Endodermal cell (in vitro differentiated cells): ENCODE measurements around the gene USP37. TPM values are rescaled to one million over a fixed set of nuclear protein-coding genes. Genes with fewer than 3 reads are reported as not detected.

ENCODE experiments used
- DNase-seq: peaks from one replicate; pipeline ENCODE4 v3.0.0-alpha.2; 2017
- H3K27ac ChIP-seq: 2 replicates; pipeline ENCODE4 v1.5.1; 2013; ENCODE audit warnings: mild to moderate bottlenecking, low read depth, low read length, moderate library complexity
- H3K27me3 ChIP-seq: 2 replicates; pipeline ENCODE4 v1.6.1; 2013; ENCODE audit warnings: mild to moderate bottlenecking, low read length, moderate library complexity; ENCODE audit not compliant: insufficient read depth, control insufficient read depth, poor library complexity, severe bottlenecking
- H3K36me3 ChIP-seq: 2 replicates; pipeline ENCODE4 v1.7.0; 2013; ENCODE audit warnings: mild to moderate bottlenecking, low read length, moderate library complexity; ENCODE audit not compliant: control insufficient read depth, insufficient read depth
- H3K4me1 ChIP-seq: one replicate; pipeline ENCODE4 v1.7.0; 2013; ENCODE audit warnings: low read length; ENCODE audit not compliant: control insufficient read depth, insufficient read depth
- H3K4me3 ChIP-seq: 2 replicates; pipeline ENCODE4 v1.5.1; 2013; ENCODE audit warnings: mild to moderate bottlenecking, low read length, moderate library complexity
- H3K9ac ChIP-seq: 2 replicates; pipeline ENCODE4 v1.6.1; 2013; ENCODE audit warnings: mild to moderate bottlenecking, low read length, moderate library complexity; ENCODE audit not compliant: poor library complexity, severe bottlenecking; ENCODE audit errors: extremely low read depth
- H3K9me3 ChIP-seq: 2 replicates; pipeline ENCODE4 v1.6.1; 2013; ENCODE audit warnings: mild to moderate bottlenecking, low read length, moderate library complexity; ENCODE audit not compliant: control insufficient read depth
- H3K27ac Mint-ChIP-seq: 2 replicates; pipeline ENCODE4 v1.8.0; 2020; ENCODE audit warnings: mixed read lengths
- H3K27me3 Mint-ChIP-seq: 2 replicates; pipeline ENCODE4 v1.8.0; 2021; ENCODE audit warnings: mild to moderate bottlenecking, mixed read lengths; ENCODE audit not compliant: insufficient read depth
- H3K36me3 Mint-ChIP-seq: 2 replicates; pipeline ENCODE4 v1.8.0; 2020; ENCODE audit warnings: low read depth, mixed read lengths
- H3K4me1 Mint-ChIP-seq: 2 replicates; pipeline ENCODE4 v1.8.0; 2020; ENCODE audit warnings: mixed read lengths
- H3K4me3 Mint-ChIP-seq: 2 replicates; pipeline ENCODE4 v1.8.0; 2020; ENCODE audit warnings: mild to moderate bottlenecking, moderate library complexity, mixed read lengths
- H3K9me3 Mint-ChIP-seq: 2 replicates; pipeline ENCODE4 v1.8.0; 2020; ENCODE audit warnings: mild to moderate bottlenecking, mixed read lengths
- CTCF ChIP-seq: fragments of 200-600 bp; sonication (generic); conservative IDR thresholded peaks from 2 replicates; pipeline ENCODE4 v1.5.0; 2021; ENCODE audit warnings: antibody characterized with exemption, mild to moderate bottlenecking
- WGBS, 2 experiments: methylation state at CpG; one replicate each; pipeline versions ENCODE4 v1.1.5 to v1.1.7; 2013; ENCODE audit warnings: missing lambda C conversion rate in 2 of 2, mixed read lengths in 1 of 2; ENCODE audit not compliant: insufficient coverage in 1 of 2, insufficient read length in 1 of 2; 5-methylcytosine and 5-hydroxymethylcytosine counted together
- total RNA-seq, 2 donors: library from RNA; stranded (reverse); fragmentation: NEBNext Ultra II Directional in 1 of 2; extraction: Animal tissue kit (Norgen Biotek cat#: 25700) in 1 of 2; gene quantifications; 2 replicates in 1 of 2; 3 replicates in 1 of 2; pipeline ENCODE4 v1.2.1, GENCODE V29; 2021

Gene USP37
- total RNA-seq, 2 donors from 2014 or later: 23.2 to 24.0 TPM

DNA sequence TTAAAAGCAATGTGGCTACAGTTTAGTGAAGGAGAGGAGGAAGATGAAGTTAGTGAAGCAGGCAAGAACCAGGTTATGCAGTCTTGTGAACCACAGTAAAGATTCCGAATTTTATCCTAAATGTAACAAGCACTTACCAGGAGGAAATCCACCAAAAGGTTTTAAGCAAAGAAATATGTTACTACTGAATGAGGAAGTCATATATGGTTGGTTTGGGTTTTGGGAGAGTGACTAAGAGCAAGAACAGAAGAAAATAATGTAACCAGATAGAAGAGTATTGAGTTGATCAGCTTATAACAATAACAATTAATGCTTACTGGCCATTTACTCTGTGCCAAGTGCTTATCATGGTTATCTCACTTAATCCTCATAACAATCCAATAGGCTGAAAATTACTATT, 1.9 kb downstream of the USP37 start:
- TF ChIP-seq CTCF: no peak
- Histone ChIP-seq H3K27me3 (no peaks in the 10 kb centered on the region), H3K4me3 (peak overlapping the region; percentile 92), H3K4me1 (peaks cover 7% of the 10 kb centered on the region), H3K27ac (no peak overlapping the region), H3K36me3 (peaks cover 39% of the 10 kb centered on the region), H3K9me3 (no peaks in the 10 kb centered on the region), H3K9ac (no peak overlapping the region)
- H3K9me3 Mint-ChIP-seq: no peaks in the 10 kb centered on the region
- H3K36me3 Mint-ChIP-seq: peaks cover 19% of the 10 kb centered on the region
- H3K4me1 Mint-ChIP-seq: peaks cover 31% of the 10 kb centered on the region
- H3K27me3 Mint-ChIP-seq: no peaks in the 10 kb centered on the region
- no peak for DNase-seq
- H3K4me3 Mint-ChIP-seq: peak overlapping the region; percentile 90
- WGBS, 2 experiments: 88 to 100% methylated on average over 1 of the region's 1 CpG
- no peak overlapping the region for H3K27ac Mint-ChIP-seq

DNA sequence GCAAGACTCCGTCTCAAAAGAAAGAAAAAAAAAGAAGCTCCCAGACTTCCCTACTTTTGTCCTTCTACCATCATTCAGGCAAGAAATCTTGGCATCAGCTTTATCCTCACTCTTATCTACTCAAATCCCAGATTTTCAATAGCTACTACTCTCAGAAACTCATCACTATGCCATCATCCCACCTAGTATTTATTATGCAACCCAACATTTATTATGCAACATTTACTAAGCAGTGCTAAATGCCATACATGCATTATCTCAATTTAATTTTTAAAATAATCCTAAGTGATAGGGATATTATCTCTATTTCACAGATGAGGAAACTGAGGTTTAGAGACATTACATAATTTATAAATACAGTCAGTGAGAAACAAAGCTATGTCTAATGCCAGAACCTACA, 4.1 kb downstream of the USP37 start:
- no peak overlapping the region for H3K27ac Mint-ChIP-seq
- no peaks in the 10 kb centered on the region for H3K9me3 Mint-ChIP-seq
- Histone ChIP-seq H3K9ac (no peak overlapping the region), H3K9me3 (no peaks in the 10 kb centered on the region), H3K27me3 (no peaks in the 10 kb centered on the region), H3K4me3 (no peak overlapping the region), H3K4me1 (peaks cover 7% of the 10 kb centered on the region), H3K27ac (no peak overlapping the region), H3K36me3 (peaks cover 61% of the 10 kb centered on the region)
- DNase-seq: no peak
- WGBS, 2 experiments: 100% methylated on average over 1 of the region's 1 CpG
- no peak for TF ChIP-seq CTCF
- H3K27me3 Mint-ChIP-seq: no peaks in the 10 kb centered on the region
- no peak overlapping the region for H3K4me3 Mint-ChIP-seq
- H3K4me1 Mint-ChIP-seq: peaks cover 15% of the 10 kb centered on the region
- peaks cover 40% of the 10 kb centered on the region for H3K36me3 Mint-ChIP-seq

DNA sequence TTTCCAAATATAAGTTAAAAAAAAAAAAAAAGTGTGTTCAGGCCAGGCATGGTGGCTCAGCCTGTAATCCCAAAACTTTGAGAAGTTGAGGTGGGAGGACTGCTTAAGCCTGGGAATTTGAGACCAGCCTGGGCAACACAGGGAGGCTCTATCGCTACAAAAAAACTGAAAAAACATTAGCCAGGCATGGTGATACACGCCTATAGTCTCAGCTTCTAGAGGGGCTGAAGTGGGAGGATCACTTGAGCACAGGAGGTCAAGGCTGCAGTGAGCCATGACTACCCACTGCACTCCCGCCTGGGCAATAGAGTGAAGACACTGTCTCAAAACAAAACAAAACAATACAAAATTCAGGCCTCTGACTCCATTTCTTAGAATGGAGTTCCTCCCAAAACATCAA, 9.2 kb downstream of the USP37 start:
- no peak for DNase-seq
- no peak overlapping the region for H3K4me3 ChIP-seq
- no peaks in the 10 kb centered on the region for H3K4me1 ChIP-seq
- no peak overlapping the region for H3K27ac ChIP-seq
- WGBS, 2 experiments: 82 to 96% methylated on average over 2 to 3 of the region's 3 CpGs
- H3K9ac ChIP-seq: no peak overlapping the region
- H3K36me3 ChIP-seq: peaks cover 75% of the 10 kb centered on the region
- H3K4me3 Mint-ChIP-seq: no peak overlapping the region
- H3K9me3 ChIP-seq: no peaks in the 10 kb centered on the region
- H3K27me3 ChIP-seq: peaks cover 12% of the 10 kb centered on the region
- H3K36me3 Mint-ChIP-seq: peaks cover 55% of the 10 kb centered on the region
- peaks cover 7% of the 10 kb centered on the region for H3K27me3 Mint-ChIP-seq
- H3K4me1 Mint-ChIP-seq: peaks cover 10% of the 10 kb centered on the region
- no peak overlapping the region for H3K27ac Mint-ChIP-seq
- no peaks in the 10 kb centered on the region for H3K9me3 Mint-ChIP-seq
- no peak for TF ChIP-seq CTCF
